Gastroesophageal sphincter (tissue), 4 donors: ENCODE measurements around the gene BANK1. TPM values are rescaled to one million over a fixed set of nuclear protein-coding genes. Genes with fewer than 3 reads are reported as not detected.

Experiments used
- ATAC-seq: fragments of 150-250 bp; one replicate; pipeline ENCODE4 v1.9.1; 2016; ENCODE audit warnings: mild to moderate bottlenecking, moderate library complexity
- H3K27ac ChIP-seq, 4 donors: fragments of 200-600 bp; sonication (generic) in 3 of 4; 1 replicate in 3 of 4; 2 replicates in 1 of 4; pipeline ENCODE4 v1.5.1; 2016 to 2019
- H3K27me3 ChIP-seq: fragments of 200-600 bp; sonication (generic); one replicate; pipeline ENCODE4 v1.5.1; 2019
- H3K36me3 ChIP-seq, 2 donors: fragments of 200-600 bp; sonication (generic); one replicate each; pipeline ENCODE4 v1.5.1; 2019; ENCODE audit warnings: control low read depth in 1 of 2
- H3K4me1 ChIP-seq, 3 donors: fragments of 200-600 bp; sonication (generic); 1 replicate in 2 of 3; 2 replicates in 1 of 3; pipeline ENCODE4 v1.5.1; 2016 to 2019; ENCODE audit warnings: control low read depth in 2 of 3
- H3K4me3 ChIP-seq, 2 donors: fragments of 200-600 bp; sonication (generic); one replicate each; pipeline ENCODE4 v1.5.1; 2019; ENCODE audit warnings: mild to moderate bottlenecking in 1 of 2, moderate library complexity in 1 of 2
- H3K9me3 ChIP-seq, 3 donors: fragments of 200-600 bp; sonication (generic); one replicate each; pipeline ENCODE4 v1.5.1; 2017 to 2019; ENCODE audit warnings: control low read depth in 2 of 3
- CTCF ChIP-seq, 4 experiments: fragments of 200-600 bp in 2 of 4; fragments of 450-650 bp in 2 of 4; sonication (generic) in 1 of 4; IDR thresholded peaks; one replicate each; pipeline ENCODE4 v1.5.1; 2017 to 2019; ENCODE audit warnings: antibody characterized with exemption in 4 of 4, mild to moderate bottlenecking in 2 of 4, moderate library complexity in 2 of 4
- EP300 ChIP-seq: sonication (generic); formaldehyde crosslinking; IDR thresholded peaks from one replicate; pipeline ENCODE4 v1.6.1; 2017; ENCODE audit warnings: antibody characterized with exemption, mild to moderate bottlenecking
- POLR2A ChIP-seq, 2 donors: fragments of 450-650 bp; IDR thresholded peaks; one replicate each; pipeline ENCODE4 v1.6.1; 2017; ENCODE audit warnings: antibody characterized with exemption in 2 of 2, mild to moderate bottlenecking in 2 of 2, moderate library complexity in 1 of 2
- POLR2AphosphoS5 ChIP-seq: sonication (generic); formaldehyde crosslinking; IDR thresholded peaks from one replicate; pipeline ENCODE4 v1.6.1; 2017; ENCODE audit warnings: antibody characterized with exemption
- WGBS, 2 donors: methylation state at CpG; one replicate each; pipeline ENCODE4 v1.1.5; 2018; ENCODE audit warnings: low coverage in 1 of 2; 5-methylcytosine and 5-hydroxymethylcytosine counted together
- total RNA-seq, 4 donors: library from RNA; depleted of rRNA; stranded (reverse); fragments of >200 nt; gene quantifications; one replicate each; pipeline ENCODE4 v1.1.0, GENCODE V29; 2016

BANK1 gene
- total RNA-seq, 4 donors from 2014 or later, result 0.62 to 4.6 (median 0.81) TPM

- Histone ChIP-seq H3K36me3 (no peaks in the 10 kb centered on the region), H3K4me1 (no peaks in the 10 kb centered on the region), H3K9me3 (no peaks in the 10 kb centered on the region), H3K27me3 (no peaks in the 10 kb centered on the region), H3K27ac (no peak overlapping the region), H3K4me3 (no peak overlapping the region)
- ATAC-seq, result no peak
- WGBS, 2 donors, result 71 to 93% methylated on average over 2 of the region's 2 CpGs
- no peak for TF ChIP-seq CTCF (IDR thresholded peaks at IDR 0.05)
- TF ChIP-seq POLR2AphosphoS5, result no peak
- TF ChIP-seq EP300, result no peak
- TF ChIP-seq POLR2A (IDR thresholded peaks at IDR 0.05), result no peak
These were observed 35.4 kb downstream of the BANK1 start for GRCh38 chr4:101825953-101826352.

- Histone ChIP-seq H3K9me3 (no peaks in the 10 kb centered on the region), H3K4me1 (no peaks in the 10 kb centered on the region), H3K27ac (no peak overlapping the region), H3K4me3 (no peak overlapping the region), H3K27me3 (no peaks in the 10 kb centered on the region), H3K36me3 (no peaks in the 10 kb centered on the region)
- TF ChIP-seq CTCF (IDR thresholded peaks at IDR 0.05) (no peak), POLR2AphosphoS5 (no peak), EP300 (no peak), POLR2A (IDR thresholded peaks at IDR 0.05) (no peak)
- ATAC-seq, result no peak
These were observed 41.3 kb downstream of the BANK1 start for GRCh38 chr4:101831816-101832215.

GRCh38 chr4:101833480-101833879 lies 43.0 kb downstream of the BANK1 start:
- Histone ChIP-seq H3K27ac (no peak overlapping the region), H3K4me3 (no peak overlapping the region), H3K4me1 (no peaks in the 10 kb centered on the region), H3K36me3 (no peaks in the 10 kb centered on the region), H3K9me3 (no peaks in the 10 kb centered on the region), H3K27me3 (no peaks in the 10 kb centered on the region)
- TF ChIP-seq POLR2A (IDR thresholded peaks at IDR 0.05) (no peak), EP300 (no peak), POLR2AphosphoS5 (no peak), CTCF (IDR thresholded peaks at IDR 0.05) (no peak)
- WGBS, 2 donors, result 56 to 100% methylated on average over 1 of the region's 1 CpG
- no peak for ATAC-seq

GRCh38 chr4:101835121-101835904 lies 44.8 kb downstream of the BANK1 start:
- ATAC-seq, result no peak
- TF ChIP-seq CTCF (IDR thresholded peaks at IDR 0.05) (no peak), EP300 (no peak), POLR2AphosphoS5 (no peak)

GRCh38 chr4:101843054-101843453 lies 52.5 kb downstream of the BANK1 start:
- Histone ChIP-seq H3K9me3 (no peaks in the 10 kb centered on the region), H3K4me1 (no peaks in the 10 kb centered on the region), H3K36me3 (no peaks in the 10 kb centered on the region), H3K4me3 (no peak overlapping the region), H3K27ac (no peak overlapping the region), H3K27me3 (no peaks in the 10 kb centered on the region)
- WGBS, 2 donors, result 53 to 63% methylated on average over 1 of the region's 1 CpG
- TF ChIP-seq EP300 (no peak), CTCF (IDR thresholded peaks at IDR 0.05) (no peak), POLR2AphosphoS5 (no peak), POLR2A (IDR thresholded peaks at IDR 0.05) (no peak)
- no peak for ATAC-seq

More at GRCh38 chr4:101835121-101835904, 44.8 kb downstream of the BANK1 start:
- Histone ChIP-seq H3K4me3 (no peak overlapping the region), H3K36me3 (no peaks in the 10 kb centered on the region), H3K27me3 (no peaks in the 10 kb centered on the region), H3K4me1 (no peaks in the 10 kb centered on the region), H3K27ac (no peak overlapping the region), H3K9me3 (no peaks in the 10 kb centered on the region)
- WGBS, 2 donors, result 17 to 40% methylated on average over 1 to 2 of the region's 2 CpGs
